GM19463 (cell line): ENCODE results near the gene PIK3R4.
A peak's percentile ranks its signal among the peaks of the same experiment; 100 is the strongest.

Experiments
- ATAC-seq: cut with Tn5 transposase; IDR thresholded peaks from one replicate; pipeline ENCODE4 v1.9.1; 2021; ENCODE audit warnings: mild to moderate bottlenecking, moderate library complexity; ENCODE audit not compliant: unreplicated experiment

PIK3R4 gene

DNA sequence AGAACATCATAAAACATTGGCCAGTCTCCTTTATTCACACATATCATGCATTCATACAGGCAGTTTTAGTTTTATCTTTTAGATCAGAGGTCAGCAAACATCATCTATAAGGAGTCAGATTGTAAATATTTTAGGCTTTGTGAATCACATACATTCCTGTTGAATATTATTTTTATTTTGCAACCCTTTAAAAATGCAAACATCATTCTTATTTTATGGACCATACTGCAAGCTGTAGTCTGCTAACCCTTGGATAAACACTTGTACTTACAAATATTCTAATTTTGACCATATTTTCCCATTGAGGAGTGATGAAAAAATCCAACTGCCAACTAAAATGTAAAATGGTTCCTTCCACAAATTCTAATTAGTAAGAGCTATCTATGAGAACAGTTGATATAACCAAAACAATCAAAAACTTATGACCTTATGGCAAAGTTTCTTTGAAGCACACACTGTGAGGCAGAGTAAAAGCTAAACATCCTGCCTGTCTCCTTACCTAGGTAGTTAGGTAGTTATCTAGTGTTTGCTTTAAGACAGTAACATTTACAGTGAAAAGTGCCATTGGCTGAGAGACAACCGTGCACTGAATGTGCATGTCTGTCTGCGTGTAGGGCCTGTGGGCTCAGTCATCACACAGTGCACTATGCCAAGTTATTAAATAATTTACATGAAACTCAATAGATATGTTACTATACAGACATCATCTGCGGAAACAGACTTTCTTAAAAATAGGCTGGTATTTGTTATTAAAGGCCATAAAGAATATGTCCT, 57.7 kb downstream of the PIK3R4 start:
- ATAC-seq = no peak

DNA sequence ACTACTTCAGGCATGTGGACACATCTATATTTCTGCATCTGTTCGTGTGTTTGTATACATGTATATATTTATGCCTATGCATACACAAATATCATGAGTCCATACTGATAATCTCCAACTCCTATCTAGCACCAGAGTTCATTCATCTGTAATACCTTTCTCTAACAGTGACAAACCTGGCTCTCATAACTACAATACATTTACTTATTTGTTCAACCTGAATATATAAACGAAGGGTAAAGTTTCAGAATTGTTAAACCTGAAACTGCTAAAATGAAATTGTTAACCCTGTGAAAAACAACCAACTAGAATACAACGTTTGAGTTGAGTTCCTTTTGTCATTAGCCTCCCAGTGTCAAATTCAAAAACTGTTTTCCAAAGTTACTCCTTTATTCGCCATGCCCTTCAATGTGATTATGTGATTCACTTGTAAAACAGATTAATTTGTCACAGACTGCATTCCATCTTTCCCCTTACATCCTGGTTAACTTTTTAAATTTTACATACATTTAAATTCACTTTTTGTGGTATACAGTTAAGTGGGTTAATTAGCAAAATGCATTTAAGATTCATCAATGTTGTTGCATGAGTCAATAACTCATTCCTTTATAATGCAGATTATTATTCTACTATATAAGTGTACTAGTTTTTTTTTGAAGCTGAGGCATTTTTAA, 58.5 kb downstream of the PIK3R4 start:
- peak; percentile 79 for ATAC-seq

DNA sequence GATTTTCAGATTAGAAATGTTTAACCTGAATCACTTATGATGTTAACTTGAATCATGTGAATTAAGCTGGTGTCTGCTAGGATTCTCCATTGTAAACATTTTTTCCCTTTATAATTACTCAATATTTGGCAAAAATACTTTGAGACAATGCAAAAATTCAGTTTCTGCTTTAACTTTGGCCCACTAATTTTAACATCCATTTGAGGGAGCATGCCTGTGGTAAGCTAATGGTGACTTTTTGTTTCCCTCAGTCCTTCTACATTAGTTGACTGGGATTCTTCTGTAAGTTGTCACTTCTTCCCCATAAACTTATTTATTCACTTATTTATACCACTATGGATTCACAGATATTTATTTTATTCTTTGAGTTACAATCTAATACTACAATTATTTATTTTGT, 59.3 kb downstream of the PIK3R4 start:
- no peak for ATAC-seq

GRCh38 chr3:130686833-130687232, 59.8 kb downstream of the PIK3R4 start:
- peak; percentile 41 for ATAC-seq

DNA sequence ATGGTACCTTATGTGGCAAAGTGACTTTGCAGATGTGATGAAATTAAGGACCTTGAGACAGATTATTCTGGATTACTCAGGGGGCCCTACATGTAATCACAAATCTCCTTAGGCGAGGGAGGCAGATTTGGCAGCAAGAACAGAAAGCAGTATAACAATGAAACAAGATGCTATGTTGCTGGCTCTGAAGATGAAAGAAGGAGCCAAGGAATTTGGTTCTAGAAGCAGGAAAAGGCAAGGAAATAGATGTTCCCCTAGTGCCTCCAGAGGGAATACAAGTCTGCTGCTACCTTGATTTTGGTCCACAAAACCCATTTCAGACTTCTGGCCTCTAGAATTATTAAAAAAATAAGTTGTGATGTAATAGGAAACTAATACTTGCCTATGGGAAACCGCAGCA, 64.5 kb downstream of the PIK3R4 start:
- no peak for ATAC-seq

DNA sequence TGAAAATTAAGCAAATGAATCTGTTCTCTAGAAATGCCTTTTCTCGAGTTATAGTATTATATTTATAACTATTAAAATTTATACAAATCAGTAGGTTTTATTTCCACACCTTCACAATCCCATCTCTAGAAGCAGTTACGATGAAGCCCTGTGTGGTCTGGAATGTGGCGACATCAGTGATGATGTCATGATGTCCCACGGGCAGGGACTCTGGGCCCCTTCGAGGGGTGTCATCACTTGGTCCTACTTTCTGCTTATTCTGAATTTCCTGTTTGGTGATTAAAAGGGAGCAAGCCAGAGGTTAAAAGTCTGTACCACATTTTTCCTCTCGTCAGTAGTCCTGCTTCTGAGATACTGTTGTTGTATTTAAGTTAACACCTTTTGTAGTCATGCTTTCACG, 67.4 kb downstream of the PIK3R4 start:
- ATAC-seq = no peak

DNA sequence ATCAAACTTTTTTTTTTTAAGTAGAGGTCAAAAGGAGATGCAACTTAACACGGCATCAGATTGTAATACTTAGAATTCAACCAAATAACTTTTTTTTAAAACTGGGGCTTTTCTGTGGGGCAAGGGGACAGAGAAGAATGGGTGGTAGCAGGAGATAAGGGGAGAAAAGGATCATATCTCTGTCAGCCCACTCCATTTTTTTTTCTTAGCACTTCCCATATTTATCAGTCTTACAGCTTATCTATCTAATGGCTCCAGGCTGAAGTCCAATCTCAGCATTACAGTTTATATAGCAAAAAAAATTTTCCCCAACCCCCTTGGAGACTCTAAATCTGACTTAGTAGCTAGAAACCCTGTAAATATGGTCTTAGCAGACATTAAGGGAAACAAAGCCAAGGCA, 69.3 kb downstream of the PIK3R4 start:
- no peak for ATAC-seq

GRCh38 chr3:130671545-130672312, 74.9 kb downstream of the PIK3R4 start:
- ATAC-seq = no peak

DNA sequence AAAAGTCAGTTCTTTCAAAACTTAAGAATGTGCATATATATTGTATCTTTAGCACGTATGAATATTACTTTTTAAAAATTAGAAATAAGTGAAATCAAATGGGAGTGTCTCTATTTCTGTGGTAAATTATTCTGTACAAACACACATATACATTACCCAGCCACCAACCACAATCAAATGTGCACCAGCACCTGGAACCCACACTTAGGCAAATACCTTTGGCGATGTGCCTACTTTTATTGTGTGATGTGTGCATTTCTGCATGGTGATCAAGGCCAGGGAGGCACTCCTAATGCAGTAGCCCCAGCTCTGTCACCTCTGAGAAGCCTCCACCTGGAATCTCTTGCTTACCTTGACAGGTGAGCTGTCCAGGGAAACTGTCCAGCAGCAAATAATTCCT, 76.9 kb downstream of the PIK3R4 start:
- no peak for ATAC-seq

- ATAC-seq = no peak
Observed at GRCh38 chr3:130663092-130663491, 83.5 kb downstream of the PIK3R4 start.

DNA sequence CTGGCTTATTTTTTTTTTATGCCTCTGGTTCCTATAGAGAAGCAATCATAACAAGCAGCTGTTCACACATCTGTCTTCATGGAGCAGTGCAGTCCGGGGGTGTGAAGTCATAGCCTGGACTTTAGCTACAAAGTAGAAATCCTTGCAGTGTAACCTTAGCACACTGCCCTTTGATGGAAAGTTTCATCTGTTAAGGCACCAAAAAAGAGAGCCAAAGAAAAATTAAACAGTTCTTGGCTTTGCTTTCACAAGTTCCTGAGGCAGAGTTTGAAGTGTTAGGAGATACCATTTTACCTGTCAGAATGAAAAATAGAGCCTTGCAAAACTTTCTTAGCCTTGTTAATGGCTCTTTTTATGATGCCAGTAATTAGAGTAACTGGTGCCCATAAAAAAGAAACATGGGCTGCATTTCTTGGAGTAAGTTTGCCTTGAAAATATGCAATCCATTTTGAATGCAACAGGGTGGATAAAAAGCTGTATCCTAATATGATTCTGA, 84.1 kb downstream of the PIK3R4 start:
- ATAC-seq = no peak

DNA sequence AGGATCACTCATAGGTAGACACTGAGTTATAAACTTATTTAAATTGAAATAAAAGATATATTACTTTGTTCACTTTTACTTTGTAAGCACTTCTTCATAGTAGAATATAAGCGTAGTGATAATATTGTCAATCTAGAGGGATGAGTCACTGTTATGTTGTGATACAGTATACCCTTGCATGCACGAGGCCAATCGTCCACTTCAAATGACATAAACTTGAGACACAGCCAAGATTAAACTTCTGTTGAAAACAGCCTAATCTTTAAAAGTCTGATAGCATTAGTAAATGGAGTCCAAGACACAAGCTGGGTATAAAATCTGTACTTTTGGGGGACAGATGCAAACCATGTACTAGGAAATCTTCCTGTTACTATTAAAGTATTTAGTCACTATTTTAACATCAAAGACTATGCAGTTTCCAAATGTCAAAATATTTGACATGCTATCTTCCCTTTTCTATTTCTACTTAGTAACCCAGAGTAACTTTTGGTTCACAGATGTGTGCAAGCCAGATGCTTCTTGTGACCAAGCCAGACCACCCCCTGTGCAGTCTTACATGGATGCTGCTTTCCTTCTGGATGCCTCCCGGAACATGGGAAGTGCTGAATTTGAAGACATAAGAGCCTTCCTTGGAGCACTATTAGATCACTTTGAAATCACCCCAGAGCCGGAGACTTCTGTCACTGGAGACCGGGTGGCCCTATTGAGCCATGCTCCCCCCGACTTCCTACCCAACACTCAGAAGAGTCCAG, 85.3 kb downstream of the PIK3R4 start:
- no peak for ATAC-seq

GRCh38 chr3:130659911-130660310, 86.7 kb downstream of the PIK3R4 start:
- no peak for ATAC-seq

DNA sequence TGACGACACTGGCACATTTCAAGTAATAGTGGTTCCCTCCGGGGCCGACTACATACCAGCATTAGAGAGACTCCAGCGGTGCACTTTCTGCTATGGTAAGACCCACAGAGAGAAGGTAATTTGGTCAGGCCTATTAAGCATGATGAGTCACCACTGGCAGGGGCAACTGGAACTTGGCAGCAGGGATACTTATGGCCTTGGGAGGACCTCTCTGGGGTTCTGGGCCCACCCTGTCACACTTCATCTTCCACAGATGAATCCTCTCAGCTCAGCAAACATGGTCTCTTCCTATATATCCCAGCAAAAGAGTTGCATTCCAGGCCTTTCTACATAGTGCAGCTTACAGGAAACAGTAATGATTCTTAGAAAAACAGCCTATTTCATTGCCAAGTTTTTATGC, 88.0 kb downstream of the PIK3R4 start:
- no peak for ATAC-seq

GRCh38 chr3:130656627-130657026, 90.0 kb downstream of the PIK3R4 start:
- no peak for ATAC-seq

DNA sequence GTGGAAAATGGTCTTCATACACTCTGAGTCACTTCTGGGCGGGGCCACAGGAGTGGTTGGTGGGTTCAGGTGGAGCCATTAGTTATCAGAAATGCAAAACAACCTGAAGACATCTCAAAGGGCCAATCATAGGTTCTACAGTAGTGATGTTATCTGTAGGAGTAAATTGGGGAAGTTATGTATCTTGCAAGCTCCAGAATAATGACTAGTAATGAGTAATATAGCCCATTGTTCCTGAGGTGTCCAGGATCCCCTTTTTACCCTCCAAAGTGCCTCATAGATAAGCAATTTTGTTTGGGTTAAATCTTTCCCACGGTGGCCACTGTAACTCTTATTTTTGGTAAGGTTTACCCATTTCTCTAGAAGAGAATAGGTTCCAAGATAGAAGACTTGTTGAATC, 91.7 kb downstream of the PIK3R4 start:
- ATAC-seq = no peak

- no peak for ATAC-seq
Observed at GRCh38 chr3:130654091-130654490, 92.5 kb downstream of the PIK3R4 start.

- no peak for ATAC-seq
Observed at GRCh38 chr3:130649061-130649654, 97.5 kb downstream of the PIK3R4 start.

DNA sequence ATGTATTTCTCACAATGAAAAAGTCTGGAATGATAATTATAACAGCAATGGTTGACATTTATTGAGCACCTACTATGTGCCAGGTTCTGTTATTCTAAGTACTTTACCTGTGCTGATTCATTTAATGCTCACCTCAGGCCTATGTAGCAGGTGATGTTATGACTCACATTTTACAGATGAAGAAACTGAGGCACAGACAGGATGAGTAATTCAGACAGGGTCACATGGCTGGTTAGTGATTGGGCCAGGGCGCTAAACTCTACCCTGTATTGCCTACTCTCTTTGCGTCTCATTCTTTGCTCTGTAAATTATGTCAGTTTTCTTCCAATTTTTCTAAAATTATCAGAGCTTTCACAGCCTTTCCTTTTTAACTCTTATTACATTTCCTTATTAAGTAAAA, 98.3 kb downstream of the PIK3R4 start:
- ATAC-seq = no peak

GRCh38 chr3:130645261-130645660, 101.4 kb downstream of the PIK3R4 start:
- ATAC-seq = no peak
